Embryonic facial prominence (tissue), 1 donor: ENCODE measurements around the gene ACSS1.

Source experiments
- DNase-seq: peaks from one replicate; pipeline ENCODE4 v3.0.0-alpha.2; 2016; ENCODE audit errors: extremely low spot score

ACSS1 gene

GRCh38 chr20:25058051-25058846, at the start of gene ACSS1:
ACSS1 (minus strand) TSS chr20:25058139; CDS start chr20:25058102, 37 bp downstream.
- no peak for DNase-seq

DNA sequence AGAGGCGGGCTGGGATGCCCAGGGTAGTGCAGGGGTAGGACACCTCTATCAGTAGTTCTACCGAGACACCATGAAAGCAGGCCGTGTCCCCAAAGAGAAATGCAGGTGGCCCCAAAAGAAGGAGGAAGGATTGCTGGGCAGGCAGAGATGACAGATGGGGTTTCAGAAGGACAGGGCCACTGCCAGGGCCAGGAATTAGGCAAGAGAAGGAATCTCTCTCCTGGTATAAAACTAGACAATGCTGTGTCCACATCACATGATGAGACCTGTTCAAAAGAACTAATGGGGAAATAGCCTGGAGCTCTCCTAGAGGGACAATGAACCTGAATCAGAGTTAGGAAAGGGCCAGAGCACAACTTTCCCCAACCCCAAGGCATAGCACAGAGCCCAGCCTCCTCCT, 45.6 kb upstream of the ACSS1 start:
- no peak for DNase-seq

DNA sequence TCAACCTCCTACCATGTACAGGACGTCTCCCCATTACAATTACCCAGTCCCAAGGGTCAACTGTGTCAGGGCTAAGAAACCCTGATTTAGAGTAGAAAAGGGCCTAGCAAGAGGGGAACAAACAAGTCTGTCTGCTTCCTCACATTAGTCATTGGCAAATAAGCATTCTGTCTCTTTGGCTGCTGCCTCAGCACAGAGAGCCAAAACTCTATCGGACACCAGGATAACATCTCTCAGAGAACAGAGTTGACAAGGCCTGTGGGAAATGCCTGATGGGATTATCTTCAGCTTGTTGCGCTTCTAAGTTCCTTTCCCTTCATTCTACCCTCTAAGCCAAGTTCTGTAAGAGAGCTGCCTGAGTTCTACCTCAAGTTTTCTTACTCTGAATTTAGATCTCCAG, 43.0 kb upstream of the ACSS1 start:
- DNase-seq: no peak

DNA sequence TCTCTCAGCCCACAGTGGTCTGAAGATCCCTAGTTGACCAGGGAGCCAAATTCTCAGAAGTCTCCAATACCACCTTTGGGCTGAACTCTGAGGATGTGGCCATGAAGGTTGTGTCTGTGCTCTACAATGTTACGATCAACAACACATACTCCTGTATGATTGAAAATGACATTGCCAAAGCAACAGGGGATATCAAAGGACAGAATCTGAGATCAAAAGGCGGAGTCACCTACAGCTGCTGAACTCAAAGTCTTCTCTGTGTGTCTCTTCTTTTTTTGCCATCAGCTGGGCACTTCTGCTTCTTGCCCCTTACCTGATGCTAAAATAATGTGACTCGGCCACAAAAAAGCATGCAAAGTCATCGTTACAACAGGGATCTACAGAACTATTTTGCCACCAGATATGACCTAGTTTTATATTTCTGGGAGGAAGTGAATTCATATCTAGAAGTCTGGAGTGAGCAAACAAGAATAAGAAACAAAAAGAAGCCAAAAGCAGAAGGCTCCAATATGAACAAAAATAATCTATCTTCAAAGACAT, 41.7 kb upstream of the ACSS1 start:
- no peak for DNase-seq

DNA sequence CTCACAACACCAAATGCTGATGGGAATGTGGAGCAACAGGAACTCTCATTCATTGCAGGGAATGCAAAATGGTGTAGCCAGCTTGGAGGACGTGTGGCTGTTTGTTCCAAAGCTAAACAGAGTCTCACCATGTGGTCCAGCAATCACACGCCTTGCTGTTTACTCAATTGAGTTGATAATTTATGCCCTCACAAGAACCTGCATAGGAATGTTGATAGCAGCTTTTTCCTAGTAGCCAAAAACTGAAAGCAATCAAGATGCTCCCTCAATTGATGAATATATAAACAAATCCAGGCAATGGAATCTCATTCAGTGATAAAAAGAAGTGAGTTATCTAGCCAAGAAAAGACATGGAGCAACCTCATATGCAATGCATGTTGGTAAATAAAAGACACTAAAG, 39.6 kb upstream of the ACSS1 start:
- DNase-seq: no peak

DNA sequence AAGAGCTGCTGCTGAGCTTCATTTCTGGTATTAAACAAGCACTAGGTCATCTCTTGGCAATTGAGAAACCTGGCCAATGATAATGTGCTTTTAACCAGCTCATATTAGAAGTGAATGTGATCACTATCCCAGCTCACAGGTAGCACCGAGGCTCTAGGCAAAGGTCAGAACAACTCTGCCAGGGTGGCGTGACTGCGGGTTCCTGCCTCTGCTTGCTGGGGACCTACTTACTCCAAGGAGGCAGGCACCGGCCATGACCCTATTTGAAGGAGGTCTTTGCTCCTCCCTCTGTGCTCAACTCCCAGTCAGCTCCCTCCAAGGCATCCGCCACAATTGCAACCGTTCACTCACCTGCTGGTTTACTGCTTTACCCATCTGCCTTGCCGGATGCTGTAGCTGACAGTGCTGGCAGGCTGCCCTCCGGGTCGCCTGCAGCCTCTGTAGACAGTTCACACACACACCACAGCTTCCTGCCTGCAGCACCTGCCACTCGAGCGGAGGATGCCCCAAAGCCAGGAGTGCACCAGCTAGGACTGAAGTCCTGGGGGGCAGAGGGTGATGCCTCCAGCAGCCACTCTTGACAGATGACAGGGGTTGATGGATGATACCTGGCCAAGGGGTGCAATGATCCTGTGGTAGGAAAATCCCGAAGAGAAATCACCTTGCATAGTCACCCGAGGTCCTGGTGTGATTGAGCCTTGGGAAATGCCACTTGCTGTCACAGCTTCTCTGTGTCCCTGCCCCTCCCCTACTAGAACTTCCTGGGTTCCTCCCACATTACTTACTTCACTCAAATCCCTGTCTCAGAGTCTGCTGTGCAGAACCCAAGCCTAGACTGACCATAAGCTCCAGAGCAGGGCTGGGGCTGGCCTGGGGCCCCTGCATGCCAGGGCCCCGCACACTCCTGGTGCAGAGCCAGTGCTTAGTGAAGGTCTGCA, 32.8 kb upstream of the ACSS1 start:
- DNase-seq: no peak

DNA sequence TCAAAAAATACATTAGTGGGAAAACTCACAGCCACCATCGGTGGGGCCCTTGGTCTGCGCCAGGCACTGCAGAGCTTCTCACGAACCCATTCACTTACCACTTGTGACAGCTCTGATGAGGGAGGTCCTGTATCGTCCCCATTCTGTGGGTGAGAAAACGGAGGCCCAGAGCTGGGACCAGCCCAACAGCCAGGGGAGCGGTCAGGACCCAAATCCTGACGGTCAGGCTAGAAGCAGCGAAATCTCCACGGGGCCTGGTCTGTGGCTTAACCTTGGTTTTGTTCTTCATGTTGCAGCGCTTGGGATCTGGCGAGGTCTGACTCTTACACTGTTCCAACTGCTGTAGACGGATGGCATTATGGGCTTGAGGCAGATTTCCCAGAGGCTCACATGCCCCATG, 31.7 kb upstream of the ACSS1 start:
- DNase-seq: no peak

DNA sequence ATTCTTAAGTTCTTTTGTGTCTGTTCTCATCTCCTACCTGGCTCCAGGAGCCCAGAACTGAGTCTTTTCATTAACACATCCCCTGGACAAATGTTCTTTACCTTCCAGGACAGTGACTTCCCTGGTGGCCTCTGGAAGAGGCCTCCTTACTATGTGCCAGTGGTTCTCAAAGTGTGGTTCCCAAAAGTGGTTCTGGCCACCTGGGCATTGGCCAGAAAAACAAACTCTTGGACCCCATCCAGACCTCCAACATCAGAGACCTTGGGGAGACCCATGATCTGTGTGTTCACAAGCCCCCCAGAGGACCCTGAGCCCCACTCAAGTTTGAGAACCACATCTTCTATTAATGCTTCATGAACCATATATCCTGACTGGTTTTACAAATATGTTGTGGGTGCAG, 31.2 kb upstream of the ACSS1 start:
- no peak for DNase-seq

- no peak for DNase-seq
These were observed 30.3 kb upstream of the ACSS1 start for GRCh38 chr20:25088267-25088666.

GRCh38 chr20:25087186-25087929, 29.4 kb upstream of the ACSS1 start:
- no peak for DNase-seq

- no peak for DNase-seq
These were observed 28.0 kb upstream of the ACSS1 start for GRCh38 chr20:25085756-25086495.

GRCh38 chr20:25084626-25085187, 26.8 kb upstream of the ACSS1 start:
- DNase-seq: no peak

DNA sequence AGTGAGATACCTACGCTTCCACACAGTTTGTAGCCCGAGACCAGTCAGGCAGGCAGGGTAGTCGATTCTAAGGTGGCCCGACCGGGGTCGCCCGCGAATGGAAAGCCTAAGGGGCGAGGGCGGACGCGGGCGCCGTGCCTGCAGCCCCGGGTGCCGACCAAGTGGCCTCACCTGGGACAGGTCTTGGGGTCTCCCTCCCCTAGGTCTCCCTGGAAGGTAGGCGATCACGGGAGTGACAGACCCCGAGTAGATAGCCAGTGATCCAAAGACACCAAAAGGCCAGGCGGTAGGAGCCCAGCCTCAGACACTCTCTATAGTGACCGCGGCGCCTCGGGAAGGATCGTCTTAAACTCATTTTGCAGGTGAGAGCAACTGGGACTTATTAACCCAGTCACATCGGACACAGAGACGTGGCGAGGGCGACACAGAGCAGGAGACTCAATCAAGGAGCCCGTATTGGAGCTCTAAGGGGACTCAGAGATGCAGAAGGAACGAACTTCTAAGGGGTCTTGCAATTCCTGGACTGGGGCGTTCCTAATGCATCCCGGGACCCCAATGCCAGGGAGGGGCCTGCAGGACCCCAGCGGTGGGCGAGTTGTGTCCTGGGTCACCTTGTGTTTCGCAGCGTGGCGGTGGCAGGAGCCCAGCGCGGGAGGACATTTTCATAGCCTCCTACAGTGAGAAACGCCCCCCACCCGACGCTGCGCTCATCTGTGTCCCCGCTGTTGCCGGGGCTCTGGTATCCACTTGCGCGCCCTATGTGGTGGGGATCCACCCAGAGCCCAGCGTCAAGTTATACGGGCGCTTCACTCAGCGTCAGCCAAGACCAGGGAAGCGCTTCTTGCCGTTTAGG, 26.1 kb upstream of the ACSS1 start:
- no peak for DNase-seq

DNA sequence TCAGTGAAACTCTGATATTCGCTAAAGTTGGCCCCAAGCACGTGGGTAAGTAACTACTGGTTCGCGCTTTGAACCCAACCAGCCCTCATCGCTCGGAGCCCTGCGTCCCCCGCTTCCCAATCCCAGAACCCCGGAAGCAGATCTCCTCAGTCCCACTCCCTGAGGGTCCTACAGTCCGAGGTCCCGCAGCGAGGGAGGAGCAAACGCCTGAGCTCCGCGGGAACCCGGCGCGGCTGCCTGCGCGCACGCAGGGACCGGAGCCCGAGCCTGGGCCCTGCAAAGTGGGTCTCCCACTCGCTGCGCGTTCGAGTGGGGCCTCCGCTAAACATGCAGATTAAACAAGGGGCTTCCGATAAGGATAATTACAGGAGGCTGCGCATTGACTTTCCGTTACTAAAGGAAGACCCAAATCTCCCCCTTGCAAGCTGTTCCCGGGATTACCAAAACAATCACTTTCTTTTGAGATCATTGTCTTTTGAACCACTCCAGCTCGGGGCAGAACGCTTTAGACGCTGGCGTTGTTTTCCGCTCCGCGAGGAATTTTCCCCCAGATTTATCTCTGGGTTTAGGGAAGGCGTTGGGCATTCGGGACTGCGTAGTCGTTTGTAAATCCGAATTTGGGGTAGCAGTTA, 25.3 kb upstream of the ACSS1 start:
- DNase-seq: no peak

DNA sequence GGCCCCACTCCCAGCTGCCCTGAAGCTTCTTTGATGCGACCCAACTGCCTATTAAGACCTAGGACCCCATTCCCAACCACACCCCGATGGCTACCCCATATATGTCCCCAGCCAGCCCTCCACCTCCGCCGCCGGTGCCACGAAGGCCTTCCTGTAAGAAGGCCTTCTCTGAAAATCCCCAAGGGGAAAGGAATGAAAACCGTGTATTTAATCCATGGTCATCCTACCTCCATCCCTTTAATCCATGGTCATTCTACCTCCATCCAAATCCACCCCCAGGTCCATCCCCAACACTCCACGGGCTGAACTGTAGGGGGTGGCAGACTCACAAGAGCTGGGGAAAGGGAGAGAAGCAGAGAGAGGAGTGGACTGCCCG, 24.5 kb upstream of the ACSS1 start:
- no peak for DNase-seq

DNA sequence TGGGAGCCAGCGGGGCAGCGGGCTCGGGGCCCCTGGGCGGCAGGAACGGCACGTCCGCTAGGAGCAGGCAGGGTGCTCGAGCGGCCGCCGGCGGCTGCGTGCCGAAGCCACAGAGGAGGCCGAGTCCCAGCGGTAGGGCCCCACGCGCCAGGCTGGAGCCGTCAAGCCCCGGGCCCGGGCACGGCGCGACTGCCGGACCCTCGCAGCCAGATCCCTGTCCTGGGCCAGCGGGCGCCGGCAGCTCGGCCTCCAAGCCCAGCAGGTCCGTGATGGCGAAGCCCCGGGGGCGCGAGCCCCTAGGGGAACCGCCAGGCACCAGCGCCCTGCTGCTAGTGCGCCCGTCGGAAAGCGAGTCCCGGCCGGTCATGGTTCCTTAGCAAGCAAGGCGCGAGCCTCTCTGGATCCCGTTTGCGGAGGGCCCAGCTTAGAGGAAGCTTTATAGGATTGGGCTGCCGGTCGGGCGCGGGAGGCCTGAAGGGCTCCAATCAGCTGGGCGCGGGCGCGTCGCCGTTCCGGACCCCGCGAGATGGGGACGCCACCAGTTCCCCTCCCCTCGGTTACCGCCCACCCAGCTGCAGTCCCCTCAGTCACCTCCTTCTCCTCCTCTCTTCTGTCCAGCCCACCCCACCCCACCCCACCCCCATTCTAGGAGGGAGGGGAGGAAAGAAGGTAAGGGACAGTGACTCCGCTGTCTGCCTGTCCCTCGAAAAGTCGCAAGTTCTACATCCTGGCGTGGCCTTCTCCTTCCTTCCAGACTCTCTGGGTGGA, 24.0 kb upstream of the ACSS1 start, which contains the start of gene VSX1:
VSX1 (minus strand) TSS at position 412 of the 768 bp plus-strand sequence; CDS start at position 367, 45 bp downstream.
- no peak for DNase-seq

DNA sequence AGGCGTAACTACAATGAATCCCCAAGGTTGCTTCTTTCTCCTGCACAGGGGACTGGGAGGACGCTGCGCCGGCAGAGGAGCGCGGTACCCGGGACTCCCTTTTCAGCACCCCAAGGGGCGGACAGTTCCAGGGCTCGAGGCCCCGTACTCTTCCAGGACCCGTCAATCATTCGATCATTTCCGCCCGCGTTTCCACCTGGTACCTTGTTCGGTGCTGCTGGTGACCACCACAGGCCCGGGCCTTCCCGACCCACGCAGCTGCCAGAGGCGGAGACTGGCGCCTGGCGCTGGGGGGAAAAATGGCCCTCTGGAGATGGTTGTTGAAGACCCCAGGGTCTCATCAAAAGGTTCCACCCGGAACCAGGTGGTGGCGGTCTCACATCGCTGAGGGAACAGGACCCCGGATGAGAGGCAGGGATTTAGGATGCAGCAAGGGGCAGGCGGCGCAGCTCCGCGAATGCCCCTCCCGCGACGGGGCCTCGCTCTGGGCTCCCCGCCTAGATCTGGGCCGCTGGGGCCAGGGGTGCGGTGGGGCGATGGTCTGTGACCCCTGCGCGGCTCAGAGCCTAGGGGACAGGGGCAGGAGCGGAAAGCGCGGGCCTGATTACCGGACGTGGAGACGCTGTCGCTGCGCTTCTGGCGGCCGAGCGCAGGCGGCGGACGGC, 23.3 kb upstream of the ACSS1 start:
- DNase-seq: no peak

GRCh38 chr20:25079171-25079570, 21.2 kb upstream of the ACSS1 start:
- DNase-seq: no peak
